ENCODE results near the gene CHCHD3. TPM values are rescaled to one million over a fixed set of nuclear protein-coding genes. Genes with fewer than 3 reads are reported as not detected.

Gene CHCHD3
- polyA plus RNA-seq, 3 donors: 87.3 to 97.2 (median 93.0) TPM

DNA sequence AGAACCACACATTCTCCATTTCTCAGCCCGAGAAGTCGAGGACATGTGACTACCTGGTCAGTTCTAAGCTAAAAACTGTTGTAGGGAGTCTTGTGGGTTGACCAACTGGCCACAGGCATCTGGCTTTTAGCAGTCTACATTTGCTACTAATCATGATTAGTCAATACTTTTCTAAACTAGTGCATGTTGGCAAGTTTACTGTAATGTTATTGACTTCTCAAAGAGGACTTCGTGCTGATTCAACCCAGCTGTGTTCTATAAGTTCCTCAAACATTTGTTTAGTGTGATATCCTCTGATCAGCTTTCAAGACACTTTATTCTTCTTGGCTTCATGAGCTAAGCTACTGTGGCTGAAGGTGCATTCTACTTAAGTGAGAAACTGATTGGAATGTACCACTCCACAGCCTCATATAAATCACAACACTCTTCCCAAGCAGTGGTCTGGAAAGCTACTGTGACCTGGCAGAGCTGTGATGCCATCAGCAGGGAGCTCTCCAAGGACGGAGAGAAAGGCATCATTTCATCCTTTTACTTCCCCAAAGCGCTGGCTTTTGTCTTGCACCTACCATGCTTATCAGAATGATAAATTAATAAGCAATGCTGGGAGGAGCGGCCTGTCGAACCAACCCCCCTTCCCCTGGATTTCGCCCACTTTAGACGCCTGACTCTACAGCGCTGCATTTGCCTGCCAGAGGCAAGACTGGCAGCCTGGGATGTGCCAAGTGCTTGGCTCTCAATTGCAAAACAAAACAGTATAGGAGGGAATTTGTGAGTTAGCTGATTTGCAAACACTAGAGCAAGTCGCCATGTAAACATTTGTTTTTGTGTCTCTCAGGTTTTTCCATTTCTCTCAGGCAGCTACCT is 298.9 kb downstream of the CHCHD3 start:
- no peak for DNase-seq (ENCODE audit: low read depth in 3 of 3, low spot score in 2 of 3)

DNA sequence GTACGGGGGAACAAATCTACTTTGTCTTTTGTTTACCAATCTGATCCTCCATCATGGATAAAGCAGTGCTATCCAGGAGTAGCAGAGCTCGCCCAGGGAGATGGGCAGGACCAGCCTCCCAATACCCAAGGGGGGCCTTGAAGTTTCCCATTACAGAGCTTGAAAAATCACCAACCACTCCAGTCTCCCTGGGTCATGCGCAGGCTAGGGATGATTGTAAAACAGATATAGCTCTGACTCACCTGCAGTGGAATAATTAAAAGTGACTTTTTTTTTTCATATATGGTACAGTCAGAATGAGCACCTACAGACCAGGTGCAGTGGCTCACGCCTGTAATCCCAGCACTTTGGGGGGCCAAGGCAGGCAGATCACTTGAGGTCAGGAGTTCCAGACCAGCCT is 301.1 kb downstream of the CHCHD3 start:
- DNase-seq (ENCODE audit: low read depth in 3 of 3, low spot score in 2 of 3): no peak

DNA sequence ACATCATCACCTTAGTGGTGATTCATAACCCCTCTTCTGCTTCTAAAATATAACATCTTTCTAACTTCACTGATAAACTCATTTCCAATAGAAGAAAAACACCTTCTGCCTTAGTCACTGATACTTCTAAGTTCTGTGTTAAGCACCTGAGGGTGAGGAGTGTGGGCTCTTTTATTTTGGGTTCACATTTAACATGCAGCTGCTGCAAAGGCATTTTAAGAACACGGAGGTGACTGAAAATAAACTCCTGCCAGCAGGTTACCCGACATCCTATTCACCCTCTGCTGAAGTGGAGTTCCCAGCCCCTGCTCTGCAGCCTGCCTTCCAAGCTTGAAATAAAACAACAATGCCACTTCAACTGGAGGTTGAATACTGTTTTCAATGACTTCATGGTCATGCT is 302.7 kb downstream of the CHCHD3 start:
- DNase-seq (ENCODE audit: low read depth in 3 of 3, low spot score in 2 of 3): no peak

DNA sequence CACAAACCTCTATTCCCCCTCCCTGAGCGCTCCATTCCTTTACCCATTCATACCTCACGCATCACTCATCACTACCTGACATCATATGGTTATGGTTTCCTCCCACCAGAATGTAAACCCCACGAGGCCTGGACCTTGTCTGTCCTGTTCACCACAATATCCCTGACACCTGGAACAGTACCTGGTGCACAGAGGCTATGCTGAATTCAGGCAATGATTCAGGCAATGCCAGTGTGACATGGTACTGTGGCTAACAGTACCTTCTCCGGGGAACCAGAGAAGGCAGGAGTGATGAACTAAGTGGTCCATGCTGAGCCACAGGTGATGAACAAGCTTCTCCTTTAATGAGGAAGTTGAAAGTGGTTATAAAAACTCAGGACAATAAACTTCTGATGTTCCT is 303.1 kb downstream of the CHCHD3 start:
- no peak for DNase-seq (ENCODE audit: low read depth in 3 of 3, low spot score in 2 of 3)

DNA sequence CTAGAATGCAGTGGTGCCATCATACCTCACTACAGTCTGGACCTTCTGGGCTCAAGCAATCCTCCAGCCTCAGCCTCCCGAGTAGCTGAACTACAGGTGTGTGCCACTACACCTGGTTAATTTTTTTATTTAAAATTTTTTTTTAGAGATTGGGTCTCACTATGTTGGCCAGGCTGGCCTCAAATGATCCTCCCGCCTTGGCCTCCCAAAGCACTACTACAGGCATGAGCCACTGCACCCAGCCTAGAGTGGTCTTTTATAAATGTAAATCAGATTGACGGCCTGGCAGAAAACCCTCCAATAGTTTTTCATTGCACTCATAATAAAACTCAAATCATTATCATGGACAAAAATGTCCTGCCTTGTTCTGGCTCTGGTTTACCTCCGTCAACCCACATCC is 303.9 kb downstream of the CHCHD3 start:
- DNase-seq (ENCODE audit: low read depth in 3 of 3, low spot score in 2 of 3): no peak

DNA sequence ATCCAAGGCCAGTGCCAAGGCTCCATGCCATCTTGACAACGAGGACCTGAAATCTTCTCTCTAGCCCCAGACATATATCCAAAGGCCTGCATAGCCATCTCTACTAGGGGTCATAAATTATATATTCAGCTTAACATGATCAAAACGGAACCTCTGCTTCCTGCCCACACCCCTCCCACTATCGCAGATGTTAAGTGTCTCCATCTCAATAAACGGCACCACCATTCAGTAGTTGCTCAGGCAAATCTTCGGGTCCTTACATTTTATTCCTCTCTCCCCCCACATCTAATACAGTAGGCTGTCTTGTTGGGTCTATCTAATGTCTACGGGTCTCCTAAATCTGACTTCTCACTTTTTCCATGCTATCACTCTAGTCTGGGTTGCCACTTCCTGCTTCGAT is 304.5 kb downstream of the CHCHD3 start:
- DNase-seq (ENCODE audit: low read depth in 3 of 3, low spot score in 2 of 3): no peak

DNA sequence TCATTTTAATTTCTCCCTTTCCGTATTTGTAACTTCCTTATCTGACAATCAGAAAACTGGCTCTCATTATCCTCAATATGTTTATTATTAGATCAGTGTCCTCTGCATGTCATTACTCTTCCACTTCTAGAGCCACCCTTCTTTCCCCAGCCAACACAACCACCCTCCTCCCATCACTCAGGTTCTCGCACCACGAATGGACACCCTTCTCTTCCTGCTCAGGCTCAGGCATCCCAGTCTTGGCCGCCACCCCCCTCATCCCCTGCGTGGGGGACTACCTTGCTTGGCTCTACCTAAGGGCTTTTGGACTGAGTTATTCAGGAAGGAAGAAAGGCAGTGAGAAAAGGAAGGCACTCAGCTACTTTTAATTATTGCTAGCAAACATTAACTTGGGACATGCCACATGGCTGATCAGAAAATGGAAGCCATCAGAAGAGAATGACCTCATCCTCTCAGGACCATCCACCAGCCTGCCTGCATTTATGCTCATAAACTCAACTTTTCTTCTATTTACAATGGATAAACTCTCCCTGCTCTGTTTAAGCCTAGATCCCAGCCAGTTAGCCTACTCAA is 305.8 kb downstream of the CHCHD3 start:
- DNase-seq (ENCODE audit: low read depth in 3 of 3, low spot score in 2 of 3): no peak

DNA sequence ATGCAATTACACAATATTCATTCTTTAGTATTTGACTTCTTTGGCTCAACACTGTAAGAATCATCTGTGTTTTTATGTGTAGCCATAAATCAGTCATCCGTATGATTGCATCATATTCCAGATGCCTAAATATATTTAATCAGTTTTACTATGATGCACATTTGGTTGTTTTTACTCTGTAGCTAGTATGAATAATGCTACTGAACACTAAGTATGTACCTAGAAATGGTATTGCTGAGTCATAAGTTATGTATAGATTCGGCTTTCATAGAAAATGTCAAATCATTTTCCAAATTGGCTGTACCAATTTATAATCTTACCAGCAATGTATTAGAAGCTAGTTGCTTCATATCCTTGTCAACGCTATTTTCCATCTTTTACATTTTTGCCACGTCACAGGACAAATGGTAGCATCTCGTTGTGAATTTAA is 308.3 kb downstream of the CHCHD3 start:
- no peak for DNase-seq (ENCODE audit: low read depth in 3 of 3, low spot score in 2 of 3)

DNA sequence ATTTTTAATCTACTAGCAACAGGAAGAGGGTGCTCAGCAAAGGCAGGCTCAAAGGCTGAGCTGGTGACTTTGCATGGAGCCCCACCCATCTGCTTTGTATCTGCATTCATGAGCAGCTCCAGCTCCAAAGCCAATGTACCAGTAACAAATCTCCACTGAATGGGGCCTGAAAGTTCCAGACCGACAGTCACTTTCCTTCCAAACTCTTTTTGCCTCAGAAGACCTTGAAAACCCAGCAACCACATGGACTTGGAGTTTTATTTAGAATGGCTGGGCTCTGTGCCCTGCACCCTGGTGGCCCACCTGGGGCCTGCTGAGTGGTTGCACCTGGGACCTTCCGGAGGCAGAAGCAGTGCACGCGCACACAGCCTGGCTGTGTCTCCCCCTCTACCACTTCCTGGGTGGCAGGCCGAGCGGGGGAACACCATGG is 310.6 kb downstream of the CHCHD3 start:
- no peak for DNase-seq (ENCODE audit: low read depth in 3 of 3, low spot score in 2 of 3)

DNA sequence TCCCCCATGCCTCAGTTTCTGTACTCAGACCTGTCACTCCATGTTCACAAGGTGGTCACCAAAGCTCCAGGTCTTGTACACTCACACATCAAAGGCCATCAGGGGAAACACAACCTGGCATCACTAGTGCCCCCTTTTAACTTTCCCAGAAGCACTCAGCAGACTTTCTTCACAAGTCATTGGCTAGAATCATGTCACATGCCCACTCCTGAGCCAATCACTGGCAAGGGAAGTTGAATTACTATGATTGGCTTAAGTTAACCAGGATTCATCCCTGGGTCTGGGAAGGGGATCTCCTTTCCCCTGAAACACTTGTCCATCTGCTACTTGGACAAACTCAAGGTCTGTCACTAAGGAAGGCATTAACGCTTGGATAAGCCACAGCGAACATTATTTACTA is 311.8 kb downstream of the CHCHD3 start:
- DNase-seq (ENCODE audit: low read depth in 3 of 3, low spot score in 2 of 3): no peak

DNA sequence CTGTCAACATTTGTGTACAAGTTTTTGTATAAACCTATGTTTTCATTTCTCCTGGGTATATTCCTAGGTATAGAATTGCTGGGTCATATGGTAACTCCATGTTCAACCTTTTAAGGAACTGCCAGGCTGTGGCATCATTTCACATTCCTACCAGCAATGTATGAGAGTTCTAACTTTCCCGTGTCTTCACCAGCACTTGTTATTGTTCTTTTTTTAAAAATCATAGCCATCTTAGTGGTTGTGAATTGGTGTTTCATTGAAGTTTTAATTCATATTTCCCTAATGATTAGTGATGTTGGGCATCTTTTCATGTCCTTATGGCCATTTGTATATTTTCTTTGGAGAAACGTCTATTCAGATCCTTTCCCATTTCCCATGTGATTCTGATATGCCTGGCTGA is 312.6 kb downstream of the CHCHD3 start:
- no peak for DNase-seq (ENCODE audit: low read depth in 3 of 3, low spot score in 2 of 3)

DNA sequence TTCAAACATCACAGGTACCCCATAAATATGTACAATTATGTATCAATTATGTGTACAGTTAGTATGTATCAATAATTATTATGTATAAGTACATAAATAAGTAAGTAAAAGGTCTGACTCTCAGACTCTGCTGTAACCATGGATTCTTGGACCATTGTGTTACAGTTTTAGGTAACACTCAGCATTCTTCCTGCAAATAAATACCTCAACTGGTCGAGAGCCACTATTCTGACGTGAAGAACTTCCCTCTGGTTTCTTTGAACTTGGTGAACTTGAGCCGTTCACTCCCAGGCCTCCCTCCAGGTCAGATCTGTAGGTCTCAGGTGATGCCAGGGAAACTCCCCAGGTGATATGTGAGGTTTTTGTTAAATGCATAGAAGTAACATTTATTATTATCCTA is 313.8 kb downstream of the CHCHD3 start:
- DNase-seq (ENCODE audit: low read depth in 3 of 3, low spot score in 2 of 3): no peak

DNA sequence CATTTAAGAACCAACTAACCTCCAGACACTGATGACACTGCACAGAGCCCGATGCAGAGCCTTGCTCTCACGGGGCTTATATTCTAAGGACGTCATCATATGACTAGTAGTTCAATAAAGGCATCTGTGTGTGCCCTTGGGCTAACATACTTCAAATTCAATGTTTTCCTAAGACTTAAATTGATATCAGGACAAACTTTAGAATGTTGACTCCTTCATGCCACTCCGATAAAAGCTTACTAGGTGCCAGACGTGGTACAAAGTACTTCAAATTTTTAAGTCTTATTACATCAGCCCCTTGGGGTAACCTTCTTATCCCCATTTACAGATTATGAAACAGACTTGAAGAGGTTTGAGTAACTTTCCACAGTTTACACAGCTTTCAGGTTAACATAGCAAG is 314.5 kb downstream of the CHCHD3 start:
- DNase-seq (ENCODE audit: low read depth in 3 of 3, low spot score in 2 of 3): no peak

DNA sequence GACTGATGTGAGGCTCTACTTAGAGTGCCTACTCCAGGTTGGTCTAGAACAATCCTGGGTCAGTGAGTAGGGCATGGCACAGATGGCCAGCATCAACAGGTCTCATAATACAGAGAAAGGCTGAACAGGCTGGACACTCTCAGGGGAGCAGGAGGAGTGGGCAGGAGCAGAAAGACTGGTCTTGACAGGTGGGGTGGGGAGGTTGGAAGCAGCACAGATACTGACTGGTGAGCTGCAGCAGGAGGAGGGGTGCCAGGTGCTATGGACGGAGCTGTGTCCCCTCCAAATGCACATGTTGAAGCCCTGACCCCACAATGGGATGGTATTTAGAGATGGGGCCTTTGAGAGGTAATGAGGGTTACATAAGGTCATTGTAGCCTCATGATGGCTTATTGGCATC is 315.2 kb downstream of the CHCHD3 start:
- DNase-seq (ENCODE audit: low read depth in 3 of 3, low spot score in 2 of 3): no peak

DNA sequence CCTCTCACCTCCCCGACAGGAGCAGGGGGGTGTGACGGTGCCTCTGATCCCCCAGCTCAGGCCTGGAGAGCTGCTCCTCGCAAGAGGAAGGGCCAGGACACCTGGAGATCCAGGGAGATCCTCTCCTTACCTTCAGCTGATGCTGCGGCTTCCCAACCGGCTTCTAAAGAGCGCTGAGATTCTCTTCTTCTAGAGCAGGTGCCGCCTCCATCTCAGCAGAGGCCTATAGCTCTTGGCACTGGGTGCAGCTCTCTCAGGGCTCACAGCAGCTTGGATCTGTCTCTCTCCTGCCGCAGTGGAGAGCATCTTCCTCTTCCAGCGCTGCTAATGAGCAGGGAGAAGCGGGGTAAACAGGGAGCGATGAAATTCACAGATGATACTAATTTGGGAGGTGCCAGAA is 316.0 kb downstream of the CHCHD3 start:
- no peak for DNase-seq (ENCODE audit: low read depth in 3 of 3, low spot score in 2 of 3)

DNA sequence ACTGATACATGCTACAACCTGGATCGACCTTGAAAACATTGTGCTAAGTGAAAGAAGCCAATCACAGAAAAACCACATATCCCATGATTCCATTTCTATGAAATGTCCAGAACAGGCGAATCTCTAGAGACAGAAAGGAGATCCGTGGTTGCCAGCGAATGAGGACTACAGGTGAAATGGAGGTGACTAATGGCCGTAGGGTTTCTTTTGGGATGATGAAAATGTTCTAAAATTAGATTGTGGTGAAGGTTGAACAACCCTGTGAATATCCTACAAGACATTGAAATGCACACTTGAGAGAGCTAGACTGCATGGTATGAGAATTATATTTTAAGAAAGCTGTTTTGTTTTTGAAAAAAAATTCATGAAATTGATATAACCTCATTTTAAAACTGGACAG is 317.1 kb downstream of the CHCHD3 start:
- DNase-seq (ENCODE audit: low read depth in 3 of 3, low spot score in 2 of 3): no peak

DNA sequence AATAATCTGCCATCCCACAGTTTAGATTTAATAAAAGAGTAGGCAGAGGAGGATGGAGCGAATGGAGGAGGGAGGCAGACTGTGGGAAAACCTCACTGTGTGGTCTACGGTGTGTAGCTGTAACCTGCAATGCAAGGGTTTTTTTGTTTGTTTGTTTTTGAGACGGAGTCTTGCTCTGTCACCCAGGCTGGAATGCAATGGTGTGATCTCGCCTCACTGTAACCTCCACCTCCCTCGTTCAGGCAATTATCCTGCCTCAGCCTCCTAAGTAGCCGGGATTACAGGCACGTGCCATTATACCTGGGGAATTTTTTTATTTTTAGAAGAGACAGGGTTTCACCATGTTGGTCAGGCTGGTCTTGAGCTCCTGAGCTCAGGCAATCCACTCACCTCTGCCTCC is 321.0 kb downstream of the CHCHD3 start:
- no peak for DNase-seq (ENCODE audit: low read depth in 3 of 3, low spot score in 2 of 3)

DNA sequence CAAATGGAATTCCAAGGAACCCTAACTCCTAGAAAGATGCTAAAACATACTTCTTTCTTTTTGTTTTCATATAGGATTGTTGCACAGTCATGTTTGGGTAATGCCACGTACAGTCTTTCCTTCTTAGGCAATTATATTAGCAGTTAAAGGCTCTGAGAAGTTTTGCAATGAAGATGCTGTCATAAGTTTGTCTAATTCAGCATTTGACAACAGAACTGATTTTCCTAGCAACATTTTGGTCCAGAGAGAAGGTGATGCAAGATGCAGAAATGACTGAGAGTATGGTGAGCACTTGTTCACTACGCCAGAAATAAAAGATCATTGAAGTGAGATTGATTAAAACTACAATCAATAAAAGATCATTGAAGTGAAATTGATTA is 321.7 kb downstream of the CHCHD3 start:
- DNase-seq (ENCODE audit: low read depth in 3 of 3, low spot score in 2 of 3): no peak

DNA sequence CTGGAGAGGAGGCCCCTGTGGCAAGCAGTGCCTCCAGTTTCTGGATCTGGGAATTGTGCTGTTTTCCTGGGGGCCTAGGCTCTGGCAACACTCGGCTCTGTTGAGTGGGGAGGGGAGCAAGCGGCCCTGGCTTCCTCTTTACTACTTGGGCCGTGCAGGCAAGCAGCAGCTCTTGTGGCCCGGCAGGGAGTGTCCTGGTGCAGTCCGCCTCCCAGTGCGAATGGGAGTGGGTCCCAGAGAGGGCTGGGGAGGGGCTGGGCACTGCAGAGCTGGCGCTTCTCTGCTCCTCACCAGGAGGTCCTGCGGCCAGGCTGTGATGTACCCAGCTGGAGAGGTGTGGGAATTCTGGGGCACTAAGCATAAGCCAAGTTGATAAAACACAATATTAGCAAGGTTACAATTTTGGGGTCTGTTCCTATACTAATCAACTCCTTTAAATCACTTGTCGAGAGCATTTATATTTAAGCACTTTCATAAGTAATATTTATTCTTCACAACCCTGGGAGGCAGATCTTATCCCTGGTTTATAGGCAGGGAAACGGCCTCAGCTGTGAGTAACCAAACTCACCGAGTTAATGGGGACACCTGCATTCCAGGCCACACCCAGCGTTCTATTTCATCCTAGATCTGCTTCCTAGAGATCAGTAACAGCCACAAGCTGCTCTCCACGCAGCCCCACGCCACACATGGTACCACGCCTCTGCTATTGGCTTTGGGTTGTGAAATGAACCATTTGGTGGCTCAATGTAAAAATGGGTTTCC is 322.2 kb downstream of the CHCHD3 start:
- DNase-seq (ENCODE audit: low read depth in 3 of 3, low spot score in 2 of 3): no peak

DNA sequence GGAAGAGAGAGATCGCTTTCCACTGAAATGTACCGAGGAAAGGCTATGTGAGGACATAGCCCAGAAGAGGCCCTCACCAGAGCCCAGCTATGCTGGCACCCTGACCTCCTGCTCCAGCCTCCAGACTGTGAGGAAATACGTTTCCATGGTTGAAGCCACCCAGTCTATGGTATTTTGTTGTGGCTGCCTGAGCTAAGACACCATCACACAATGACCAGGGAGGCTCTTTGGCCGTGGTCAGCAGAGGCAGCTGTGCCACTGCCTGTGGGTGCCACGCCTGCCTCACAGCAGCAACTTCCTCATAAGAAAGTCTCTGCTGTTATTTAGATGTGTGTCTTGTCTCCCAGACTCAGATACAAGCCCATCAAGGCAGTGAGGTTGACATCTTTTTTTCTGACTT is 322.9 kb downstream of the CHCHD3 start:
- DNase-seq (ENCODE audit: low read depth in 3 of 3, low spot score in 2 of 3): no peak

DNA sequence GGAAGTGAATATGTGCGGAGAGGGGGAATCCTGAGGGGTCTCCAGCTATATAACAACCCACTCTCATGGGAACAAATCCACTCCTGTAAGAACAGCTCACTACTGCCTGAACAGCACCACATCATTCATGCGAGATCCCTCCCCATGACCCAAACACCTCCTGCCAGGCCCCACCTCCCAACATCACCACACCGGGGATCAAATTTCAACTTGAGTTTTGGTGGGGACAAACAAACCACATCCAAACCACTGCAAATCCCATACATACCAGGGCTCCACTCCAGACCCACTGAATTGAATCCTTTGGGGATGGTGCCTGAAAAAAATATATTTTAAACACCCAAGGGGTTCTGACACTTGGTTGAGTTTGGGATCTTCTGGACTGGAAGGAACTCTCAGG is 324.1 kb downstream of the CHCHD3 start:
- DNase-seq (ENCODE audit: low read depth in 3 of 3, low spot score in 2 of 3): no peak

DNA sequence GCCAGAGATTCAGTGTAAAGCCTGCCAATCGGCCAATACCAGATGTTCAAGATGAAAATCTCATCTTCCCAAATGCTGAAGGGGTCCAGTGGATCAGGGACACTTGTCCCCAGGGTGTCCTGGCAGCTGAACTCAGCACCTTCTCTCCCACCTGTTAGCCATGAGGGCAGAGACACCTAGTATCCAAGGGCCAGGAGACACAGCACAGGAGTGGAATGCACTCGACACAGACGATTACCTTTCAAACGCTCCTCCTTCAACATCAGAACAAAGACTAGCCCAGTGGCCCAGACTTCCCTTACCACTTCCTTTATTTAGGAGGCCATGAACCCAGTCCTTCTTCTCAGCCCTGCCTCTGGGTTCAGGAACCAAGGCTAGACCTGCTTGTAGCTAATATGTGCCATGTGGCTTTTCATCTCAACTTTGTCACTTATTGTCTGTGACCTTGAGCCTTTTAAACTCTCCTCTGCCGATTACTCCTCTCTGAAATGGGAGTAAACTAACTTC is 325.4 kb downstream of the CHCHD3 start:
- DNase-seq (ENCODE audit: low read depth in 3 of 3, low spot score in 2 of 3): no peak

Data from right renal cortex interstitium (tissue), 3 donors.